HG02642 (cell line): Measurements from ENCODE around the gene MMP14.

Experiments used
- ATAC-seq: cut with Tn5 transposase; IDR thresholded peaks from one replicate; pipeline ENCODE4 v1.9.1; 2021; ENCODE audit warnings: mild to moderate bottlenecking; ENCODE audit not compliant: unreplicated experiment, poor library complexity

Gene MMP14

DNA sequence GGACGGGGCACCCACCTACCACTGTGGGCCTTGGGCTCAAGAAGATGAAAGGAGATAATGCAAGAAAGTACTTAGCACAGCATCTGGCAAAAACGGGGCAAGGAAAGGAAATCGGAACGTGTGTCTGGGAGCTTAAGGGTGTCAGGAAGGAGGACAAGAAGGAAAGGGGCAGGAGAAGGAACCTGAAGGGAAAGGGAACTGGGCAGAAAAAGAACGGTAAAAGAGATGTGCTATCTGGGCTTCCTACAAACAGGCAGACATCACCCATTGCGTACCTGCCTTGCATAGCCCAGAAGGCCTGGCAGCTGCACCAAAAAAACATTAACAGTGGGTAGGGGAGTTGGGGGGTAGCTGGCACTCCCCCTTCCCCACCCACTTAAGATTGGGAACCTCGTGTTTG lies 45.7 kb downstream of the MMP14 start:
- ATAC-seq, result no peak

- no peak for ATAC-seq
Measured at GRCh38 chr14:22882529-22883172, 46.3 kb downstream of the MMP14 start.

- ATAC-seq, result no peak
Measured at GRCh38 chr14:22883173-22883976, 47.0 kb downstream of the MMP14 start, which contains the start of gene REM2. Gene REM2 (plus strand): TSS chr14:22883222. CDS start chr14:22883288, 66 bp downstream.

DNA sequence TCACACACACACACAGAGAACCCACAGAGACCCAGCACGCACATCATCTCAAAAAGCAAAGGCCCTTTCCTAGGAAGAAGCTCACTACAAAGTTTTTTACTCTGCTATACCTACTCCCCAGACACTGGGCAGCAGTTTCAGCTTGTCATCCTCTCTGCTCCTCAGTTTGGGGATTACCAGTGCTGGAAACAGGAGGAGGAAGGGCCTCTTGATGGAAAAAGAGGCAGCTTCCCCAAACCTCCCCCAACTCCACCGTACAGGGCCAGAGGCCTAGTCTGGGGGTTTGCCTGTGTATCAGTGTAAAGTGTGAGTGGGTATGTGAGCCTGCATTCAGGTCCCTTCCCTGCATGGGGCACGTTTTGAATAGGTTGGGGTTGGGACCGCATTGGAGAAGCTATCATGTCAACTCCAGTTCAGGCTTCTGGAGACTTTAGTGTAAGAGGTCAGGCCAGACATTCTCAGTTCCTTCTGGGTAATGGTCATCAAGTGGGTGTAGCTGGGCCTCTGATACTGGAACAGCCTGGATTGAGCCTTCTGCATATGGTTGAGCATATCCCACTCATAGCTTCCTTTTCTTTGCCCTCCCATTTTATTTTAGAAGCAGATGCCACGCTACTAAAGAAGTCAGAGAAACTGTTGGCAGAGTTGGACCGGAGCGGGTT lies 47.8 kb downstream of the MMP14 start:
- ATAC-seq, result no peak

DNA sequence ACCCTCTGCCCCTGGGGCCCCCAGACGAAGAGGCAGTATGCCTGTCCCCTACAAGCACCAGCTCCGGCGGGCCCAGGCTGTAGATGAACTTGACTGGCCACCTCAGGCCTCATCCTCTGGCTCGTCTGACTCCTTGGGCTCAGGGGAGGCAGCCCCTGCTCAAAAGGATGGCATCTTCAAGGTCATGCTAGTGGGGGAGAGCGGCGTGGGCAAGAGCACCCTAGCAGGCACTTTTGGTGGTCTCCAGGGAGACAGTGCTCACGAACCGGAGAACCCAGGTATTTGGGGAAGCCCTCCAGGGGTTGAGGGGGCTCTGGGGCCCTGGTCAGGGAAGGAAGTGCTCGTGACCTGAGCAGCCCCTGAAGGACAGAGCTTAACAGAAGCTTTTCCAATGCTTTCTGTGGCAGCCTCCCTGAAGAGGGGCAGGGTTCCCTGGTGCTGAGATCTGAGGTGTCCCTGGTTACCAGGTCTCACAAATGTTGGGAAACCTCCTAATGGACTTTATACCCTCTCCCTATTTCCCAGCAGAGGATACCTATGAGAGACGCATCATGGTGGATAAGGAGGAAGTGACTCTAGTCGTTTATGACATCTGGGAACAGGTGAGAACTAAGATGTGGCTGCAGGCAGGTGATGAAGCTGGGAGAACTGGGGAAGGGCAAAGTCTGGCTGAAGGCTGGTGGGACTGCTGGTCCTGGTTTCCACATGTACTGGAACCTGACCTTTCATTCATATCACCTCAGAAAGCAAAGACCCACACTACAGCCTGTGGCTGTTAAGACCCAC lies 48.5 kb downstream of the MMP14 start:
- no peak for ATAC-seq

GRCh38 chr14:22885975-22886374 lies 49.6 kb downstream of the MMP14 start:
- no peak for ATAC-seq

GRCh38 chr14:22886500-22887259 lies 50.3 kb downstream of the MMP14 start:
- ATAC-seq, result peak; percentile 59

DNA sequence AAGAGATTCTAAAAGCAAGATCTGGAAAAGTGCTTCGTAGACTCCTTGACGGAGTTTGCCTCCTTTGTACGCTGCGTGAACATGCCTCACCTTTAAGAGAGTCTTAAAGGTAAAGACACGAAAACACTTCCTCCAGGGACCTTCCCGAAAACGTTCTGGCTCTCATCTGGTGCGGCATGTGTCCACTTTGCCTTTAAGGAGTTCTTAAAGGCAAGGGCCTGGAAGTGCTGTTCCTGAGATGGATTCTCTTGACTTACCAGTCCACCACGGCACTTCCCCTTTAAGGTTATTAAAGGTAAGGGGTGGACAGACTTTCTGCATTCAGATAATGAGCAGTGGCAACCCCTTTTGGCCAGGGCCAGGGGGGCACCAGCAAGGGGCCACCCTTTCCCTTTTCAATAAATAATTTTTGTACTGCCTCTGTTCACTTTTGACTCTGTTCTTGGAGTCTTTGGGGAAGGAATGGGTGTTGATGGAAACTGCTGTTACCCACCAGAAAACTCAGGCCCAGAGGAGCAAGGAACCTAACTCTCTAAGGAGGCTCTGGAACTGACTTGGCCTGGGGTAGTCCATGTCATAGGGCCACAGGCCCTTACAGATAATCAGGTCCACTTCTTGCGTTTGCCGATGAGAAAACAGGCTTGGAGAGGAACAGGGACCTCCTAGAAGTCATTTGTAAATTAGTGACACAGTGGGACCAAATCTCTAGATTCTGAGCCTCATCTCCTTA lies 51.0 kb downstream of the MMP14 start:
- peak; percentile 37 for ATAC-seq

DNA sequence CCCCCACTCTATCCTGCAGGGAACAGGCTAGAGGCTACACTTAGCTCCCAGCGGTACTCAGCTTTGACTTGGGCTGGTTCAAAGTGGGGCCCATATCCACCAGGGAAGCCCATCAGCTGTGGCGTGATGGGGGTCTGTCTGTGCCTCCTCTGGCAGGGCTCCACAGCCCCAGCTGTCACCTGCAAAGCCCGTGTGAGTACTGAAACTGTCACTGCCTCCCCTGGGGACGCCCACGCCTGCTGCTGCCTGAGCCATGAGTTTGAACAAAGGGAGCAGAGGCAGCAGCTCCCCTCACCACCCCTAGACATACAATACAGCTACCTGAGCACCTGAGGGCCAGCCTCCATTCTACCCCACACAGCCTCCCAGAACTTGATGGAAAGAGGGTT lies 51.6 kb downstream of the MMP14 start:
- ATAC-seq, result peak; percentile 49

DNA sequence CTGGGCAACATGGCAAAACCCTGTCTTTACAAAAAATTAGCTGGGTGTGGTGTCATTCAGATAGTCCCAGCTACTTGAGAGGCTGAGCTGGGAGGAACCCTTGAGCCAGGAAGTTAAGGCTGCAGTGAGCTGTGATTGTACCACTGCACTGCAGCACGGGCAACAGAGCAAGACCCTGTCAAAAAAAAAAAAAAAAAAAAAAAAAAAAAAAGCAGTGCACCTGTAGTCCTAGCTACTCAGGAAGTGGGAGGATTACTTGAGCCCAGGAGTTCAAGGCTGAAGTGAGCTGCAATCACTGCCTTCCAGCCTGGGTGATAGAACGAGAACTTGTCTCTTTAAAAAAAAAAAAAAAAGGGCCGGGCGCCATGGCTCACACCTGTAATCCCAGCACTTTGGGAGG lies 52.3 kb downstream of the MMP14 start:
- ATAC-seq, result no peak

DNA sequence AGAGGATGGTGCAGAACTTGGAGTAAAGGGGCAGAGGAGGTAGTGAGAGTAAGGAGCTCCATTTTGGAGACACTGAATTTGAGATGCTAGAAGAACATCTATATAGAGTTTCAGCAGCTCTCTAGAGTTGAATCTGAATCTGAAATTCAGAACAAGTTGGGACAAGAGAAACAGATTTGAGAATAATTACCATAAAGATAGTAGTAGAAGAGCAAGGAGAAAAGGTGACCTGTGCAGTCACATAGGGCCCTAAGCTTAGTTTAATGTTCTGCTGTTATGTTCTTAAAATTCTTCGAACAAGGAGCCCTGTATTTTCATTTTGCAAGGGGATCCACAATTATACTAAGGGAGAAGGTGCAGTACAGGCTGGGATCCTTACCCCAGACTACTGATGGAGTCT lies 54.0 kb downstream of the MMP14 start:
- ATAC-seq, result no peak

GRCh38 chr14:22892488-22892887 lies 56.1 kb downstream of the MMP14 start:
- no peak for ATAC-seq

GRCh38 chr14:22893706-22894105 lies 57.3 kb downstream of the MMP14 start:
- ATAC-seq, result no peak

- ATAC-seq, result no peak
Measured at GRCh38 chr14:22895402-22895801, 59.0 kb downstream of the MMP14 start.

DNA sequence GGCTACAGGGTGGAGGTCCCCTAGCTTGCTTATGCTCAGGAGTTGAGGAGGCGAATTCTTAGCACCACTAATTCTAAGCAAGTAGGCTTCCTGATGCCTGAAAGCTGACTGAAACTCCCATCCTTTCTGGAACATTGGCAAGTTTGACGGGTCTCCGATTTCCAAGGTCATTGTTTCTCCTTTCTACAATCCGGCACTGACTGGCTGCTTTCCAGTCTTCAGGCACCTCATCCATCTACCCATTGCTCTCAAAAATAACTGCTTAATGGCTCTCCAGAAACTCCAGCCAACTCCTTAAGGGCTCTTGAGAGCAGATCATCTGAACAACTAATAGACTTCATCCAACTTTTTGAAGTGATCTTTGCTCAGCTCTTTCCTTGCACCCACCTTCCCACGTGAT lies 60.0 kb downstream of the MMP14 start:
- ATAC-seq, result no peak

- ATAC-seq, result no peak
Measured at GRCh38 chr14:22896760-22897159, 60.4 kb downstream of the MMP14 start.

GRCh38 chr14:22897357-22897756 lies 61.0 kb downstream of the MMP14 start:
- ATAC-seq, result no peak
